Measurements from ENCODE around the gene NEMP2. TPM values are rescaled to one million over a fixed set of nuclear protein-coding genes. Genes with fewer than 3 reads are reported as not detected.

NEMP2 gene
- total and polyA plus RNA-seq, 2 of the 8 experiments (the other 6 are each of a cell fraction or from before 2014, with no cell fraction given): 3.1 to 5.3 TPM

DNA sequence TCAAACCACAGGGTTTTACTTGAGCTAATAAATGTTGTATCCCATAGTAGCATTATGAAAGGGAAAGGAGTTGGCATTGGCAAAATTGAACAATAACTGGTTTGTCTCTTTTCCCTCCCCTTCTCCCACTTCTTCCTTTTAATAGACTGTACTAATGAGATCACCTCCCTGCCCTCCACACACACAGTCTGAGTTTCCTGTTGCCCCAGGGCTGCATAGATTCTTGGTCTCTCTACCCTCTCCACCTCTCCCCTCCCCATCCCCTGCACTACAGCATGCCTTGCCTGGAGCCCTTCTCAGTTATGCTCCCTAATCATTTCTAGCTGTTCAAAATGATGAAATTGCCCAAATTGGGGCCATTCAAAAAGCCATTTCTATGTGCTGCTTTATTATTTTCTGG lies 37.2 kb upstream of the NEMP2 start:
- H3K18ac ChIP-seq (ENCODE audit: extremely low read depth, low read length): no peak overlapping the region
- no peak overlapping the region for H2BK12ac ChIP-seq (ENCODE audit: low read depth, low read length)
- H2BK120ac ChIP-seq (replicated peaks; ENCODE audit: low read depth, low read length): no peak overlapping the region
- H3K4me3 ChIP-seq (ENCODE audit: extremely low read depth in 1 of 4, insufficient read depth in 2 of 4, low read depth in 3 of 4, low read length in 4 of 4): no peak overlapping the region
- H4K8ac ChIP-seq (ENCODE audit: extremely low read depth, insufficient read depth, low read length): no peak overlapping the region
- POLR2A ChIA-PET (ENCODE audit: partially characterized antibody): no interaction called here
- no peak overlapping the region for H2BK15ac ChIP-seq (ENCODE audit: low read length)
- no peak overlapping the region for H4K5ac ChIP-seq (ENCODE audit: insufficient read length, low read depth, low read length)
- H2BK5ac ChIP-seq (ENCODE audit: low read depth, low read length): no peak overlapping the region
- no peak overlapping the region for H3K9ac ChIP-seq (replicated peaks in 1 of 4; ENCODE audit: extremely low read depth in 1 of 4, low read depth in 3 of 4, low read length in 3 of 4)
- H2AK5ac ChIP-seq (ENCODE audit: low read depth, low read length): no peak overlapping the region
- H3K14ac ChIP-seq (ENCODE audit: insufficient read length): no peak overlapping the region
- CTCF ChIA-PET (ENCODE audit: partially characterized antibody): interaction anchor here (0.6 to 2.6 kb wide), 2 partner anchors 108 to 153 kb away, joined by 3 to 9 read pairs; no protein-coding TSS in a partner anchor
- FAIRE-seq: no peak
- H3K27ac ChIP-seq (ENCODE audit: low read depth, low read length): no peak overlapping the region
- DNase-seq (ENCODE audit: low read depth in 1 of 2, low spot score in 2 of 2): no peak
- no peaks in the 10 kb centered on the region for H3K36me3 ChIP-seq (ENCODE audit: control insufficient read depth in 2 of 4, insufficient read depth in 4 of 4, low read length in 3 of 4)
- no peak overlapping the region for H2BK20ac ChIP-seq (ENCODE audit: low read length)
- H3K79me1 ChIP-seq (ENCODE audit: low read depth, low read length): no peaks in the 10 kb centered on the region
- no peak overlapping the region for H3K4ac ChIP-seq (replicated peaks; ENCODE audit: insufficient read length, low read depth, low read length)
- no peaks in the 10 kb centered on the region for H4K20me1 ChIP-seq (replicated peaks in 1 of 2; ENCODE audit: control insufficient read depth in 1 of 2, insufficient read depth in 2 of 2, low read length in 2 of 2)
- no peak overlapping the region for H3K4me2 ChIP-seq (ENCODE audit: insufficient read depth in 1 of 2, low read depth in 2 of 2, low read length in 2 of 2)
- no peaks in the 10 kb centered on the region for H3K79me2 ChIP-seq (ENCODE audit: control insufficient read depth in 1 of 2, insufficient read depth in 2 of 2, low read length in 2 of 2)
- H3K9me3 ChIP-seq (ENCODE audit: insufficient read depth in 2 of 2, low read depth in 1 of 2, low read length in 1 of 2): no peaks in the 10 kb centered on the region; a peak in 1 of 4 replicates
- TF ChIP-seq SIN3A (conservative IDR thresholded peaks at IDR 0.05 in 1 of 2, IDR thresholded peaks at IDR 0.05 in 1 of 2; ENCODE audit: low read depth in 1 of 2, low read length in 2 of 2): no peak
- TF ChIP-seq SIRT6 (IDR thresholded peaks at IDR 0.05; ENCODE audit: low read length): no peak
- TF ChIP-seq CREB1 (IDR thresholded peaks at IDR 0.05): no peak
- TF ChIP-seq FOSL1 (IDR thresholded peaks at IDR 0.05; ENCODE audit: insufficient read depth, low read depth, low read length): no peak
- TF ChIP-seq, protein P1, sequence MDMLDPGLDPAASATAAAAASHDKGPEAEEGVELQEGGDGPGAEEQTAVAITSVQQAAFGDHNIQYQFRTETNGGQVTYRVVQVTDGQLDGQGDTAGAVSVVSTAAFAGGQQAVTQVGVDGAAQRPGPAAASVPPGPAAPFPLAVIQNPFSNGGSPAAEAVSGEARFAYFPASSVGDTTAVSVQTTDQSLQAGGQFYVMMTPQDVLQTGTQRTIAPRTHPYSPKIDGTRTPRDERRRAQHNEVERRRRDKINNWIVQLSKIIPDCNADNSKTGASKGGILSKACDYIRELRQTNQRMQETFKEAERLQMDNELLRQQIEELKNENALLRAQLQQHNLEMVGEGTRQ (IDR thresholded peaks at IDR 0.05; ENCODE audit: low read length): no peak
- TF ChIP-seq EP300 (IDR thresholded peaks at IDR 0.05; ENCODE audit: borderline replicate concordance in 1 of 2, low read depth in 2 of 2, low read length in 2 of 2): no peak
- TF ChIP-seq BCL11A (IDR thresholded peaks at IDR 0.05; ENCODE audit: low read depth in 2 of 2, low read length in 2 of 2): no peak
- no peak for TF ChIP-seq ZNF274 (IDR thresholded peaks at IDR 0.05; ENCODE audit: borderline replicate concordance, extremely low read depth, low read length)
- TF ChIP-seq SP1 (IDR thresholded peaks at IDR 0.05; ENCODE audit: low read depth, low read length): no peak
- H3K23me2 ChIP-seq (ENCODE audit: low read depth, low read length): no peaks in the 10 kb centered on the region
- H3K23ac ChIP-seq (ENCODE audit: insufficient read length): no peak overlapping the region
- H3K27me3 ChIP-seq (replicated peaks in 1 of 4; ENCODE audit: control insufficient read depth in 3 of 4, extremely low read depth in 1 of 4, insufficient read depth in 3 of 4, low read length in 3 of 4): no peaks in the 10 kb centered on the region
- no peak overlapping the region for H3K56ac ChIP-seq (replicated peaks; ENCODE audit: insufficient read length, low read depth, low read length)
- H2AFZ ChIP-seq (ENCODE audit: low read length): no peak overlapping the region
- H4K91ac ChIP-seq (replicated peaks; ENCODE audit: insufficient read length, low read length): no peak overlapping the region
- no peaks in the 10 kb centered on the region for H3K4me1 ChIP-seq (replicated peaks in 1 of 4; ENCODE audit: control insufficient read depth in 3 of 4, insufficient read depth in 4 of 4, low read length in 3 of 4)

Measured in H1 (cell line).